HepG2 (cell line): Measurements from ENCODE around the gene CDC42EP1. TPM values are rescaled to one million over a fixed set of nuclear protein-coding genes. Genes with fewer than 3 reads are reported as not detected.
A peak's percentile ranks its signal among the peaks of the same experiment; 100 is the strongest.

ENCODE experiments used
- ARNT2 ChIP-seq: sonication (generic); formaldehyde crosslinking; IDR thresholded peaks from 2 replicates; pipeline ENCODE4 v1.8.0; 2022; ENCODE audit warnings: mild to moderate bottlenecking, low read depth, missing genetic modification reagents, moderate library complexity
- CCAR2 ChIP-seq: fragments of 200-400 bp; formaldehyde crosslinking; optimal IDR thresholded peaks from 2 replicates; pipeline ENCODE3; 2018; ENCODE audit warnings: low read depth, mild to moderate bottlenecking, low read length, moderate library complexity
- EP300 ChIP-seq, 3 experiments: sonication (generic) in 1 of 3; formaldehyde crosslinking in 1 of 3; IDR thresholded peaks; 2 replicates each; pipeline versions ENCODE4 v1.5.1 to v1.6.1; 2011 to 2020; ENCODE audit warnings: low read depth in 2 of 3, low read length in 2 of 3, borderline replicate concordance in 1 of 3, improper control_type of control experiment in 1 of 3, mild to moderate bottlenecking in 1 of 3, missing genetic modification reagents in 1 of 3, moderate library complexity in 1 of 3
- HBP1 ChIP-seq: IDR thresholded peaks from 2 replicates; pipeline ENCODE4 v1.6.1; 2016; ENCODE audit warnings: low read depth, control low read depth
- HMGXB4 ChIP-seq, 2 experiments: sonication (generic) in 1 of 2; formaldehyde crosslinking in 1 of 2; IDR thresholded peaks; 2 replicates each; pipeline versions ENCODE4 v1.4.0 to v1.6.1; 2018 to 2020; ENCODE audit warnings: missing genetic modification reagents in 2 of 2, borderline replicate concordance in 1 of 2, low read depth in 1 of 2, mild to moderate bottlenecking in 1 of 2, missing biosample characterization in 1 of 2
- ISL2 ChIP-seq: sonication (generic); formaldehyde crosslinking; IDR thresholded peaks from 2 replicates; pipeline ENCODE4 v1.5.0; 2020; ENCODE audit warnings: missing genetic modification reagents
- JUNB ChIP-seq: sonication (generic); formaldehyde crosslinking; IDR thresholded peaks from 2 replicates; pipeline ENCODE4 v1.8.0; 2022; ENCODE audit warnings: missing genetic modification reagents, mild to moderate bottlenecking, borderline replicate concordance
- KLF12 ChIP-seq: sonication (generic); formaldehyde crosslinking; IDR thresholded peaks from 2 replicates; pipeline ENCODE4 v1.4.0; 2020; ENCODE audit warnings: missing genetic modification reagents, borderline replicate concordance
- KMT2B ChIP-seq: IDR thresholded peaks from 2 replicates; pipeline ENCODE4 v1.6.1; 2016; ENCODE audit warnings: missing genetic modification reagents, missing compliant biosample characterization
- TEAD3 ChIP-seq: optimal IDR thresholded peaks from 2 replicates; pipeline ENCODE3; 2016; ENCODE audit warnings: borderline replicate concordance
- TFAP4 ChIP-seq: sonication (generic); IDR thresholded peaks from 2 replicates; pipeline ENCODE4 v1.6.1; 2016; ENCODE audit warnings: low read depth, borderline replicate concordance
- ZFP36L1 ChIP-seq: sonication (generic); formaldehyde crosslinking; IDR thresholded peaks from 2 replicates; pipeline ENCODE4 v1.8.0; 2022; ENCODE audit warnings: mild to moderate bottlenecking, missing genetic modification reagents, moderate library complexity
- ZFX ChIP-seq: sonication (generic); formaldehyde crosslinking; IDR thresholded peaks from 2 replicates; pipeline ENCODE4 v1.4.0; 2020; ENCODE audit warnings: mild to moderate bottlenecking, low read depth, missing genetic modification reagents, moderate library complexity
- ZNF335 ChIP-seq: sonication (generic); formaldehyde crosslinking; IDR thresholded peaks from 2 replicates; pipeline ENCODE4 v1.4.0; 2020; ENCODE audit warnings: missing genetic modification reagents
- ZNF350 ChIP-seq: sonication (generic); formaldehyde crosslinking; IDR thresholded peaks from 2 replicates; pipeline ENCODE4 v1.4.0; 2020; ENCODE audit warnings: mild to moderate bottlenecking, low read depth, missing genetic modification reagents, borderline replicate concordance
- ZNF512B ChIP-seq: sonication (generic); formaldehyde crosslinking; IDR thresholded peaks from 2 replicates; pipeline ENCODE4 v1.5.1; 2020; ENCODE audit warnings: missing genetic modification reagents, mild to moderate bottlenecking, borderline replicate concordance
- ZNF841 ChIP-seq: sonication (generic); formaldehyde crosslinking; IDR thresholded peaks from 2 replicates; pipeline ENCODE4 v1.8.1; 2023; ENCODE audit warnings: missing genetic modification reagents, borderline replicate concordance
- ZNF878 ChIP-seq: sonication (generic); formaldehyde crosslinking; IDR thresholded peaks from 2 replicates; pipeline ENCODE4 v1.8.1; 2023; ENCODE audit warnings: mild to moderate bottlenecking, missing genetic modification reagents, moderate library complexity
- polyA plus RNA-seq, 8 experiments: library from polyadenylated mRNA; depleted of rRNA in 3 of 8; stranded (reverse) in 7 of 8; unstranded in 1 of 8; fragments of >200 nt; fragmentation: Illumina TruSeq in 4 of 8; extraction: Trizol in 4 of 8; gene quantifications; 2 replicates each; pipeline versions ENCODE4 v1.2.1 to v1.2.3, GENCODE V29; 2011 to 2016; ENCODE audit warnings: low read depth in 4 of 8, missing spikeins in 1 of 8, mixed read lengths in 1 of 8; ENCODE audit not compliant: insufficient read depth in 1 of 8
- total RNA-seq, 5 experiments: library from RNA; depleted of rRNA; stranded (reverse); fragments of >200 nt; fragmentation: Illumina TruSeq; extraction: Trizol; gene quantifications; 2 replicates each; pipeline ENCODE4 v1.2.3, GENCODE V29; 2016; ENCODE audit warnings: low read depth in 1 of 5
- TF ChIP-seq, protein P1 (sequence below): sonication (generic); formaldehyde crosslinking; IDR thresholded peaks from 2 replicates; pipeline ENCODE4 v1.5.0; 2020; ENCODE audit warnings: missing genetic modification reagents

CDC42EP1 gene
- total and polyA plus RNA-seq, 2 of the 13 experiments (the other 11 are each of a cell fraction or from before 2014, with no cell fraction given) = 17.1 to 29.5 TPM

GRCh38 chr22:37560608-37561211 lies 430 bp downstream of the CDC42EP1 start (continued):
- no peak for TF ChIP-seq TFAP4
- no peak for TF ChIP-seq ZNF335 (CRISPR knock-in tag)
- no peak for TF ChIP-seq HMGXB4 (CRISPR knock-in tag; IDR thresholded peaks at IDR 0.05; ENCODE audit: borderline replicate concordance in 1 of 2, low read depth in 1 of 2)
- TF ChIP-seq ZNF878 (CRISPR knock-in tag) = no peak
- TF ChIP-seq JUNB (CRISPR knock-in tag) = no peak
- TF ChIP-seq, protein P1, sequence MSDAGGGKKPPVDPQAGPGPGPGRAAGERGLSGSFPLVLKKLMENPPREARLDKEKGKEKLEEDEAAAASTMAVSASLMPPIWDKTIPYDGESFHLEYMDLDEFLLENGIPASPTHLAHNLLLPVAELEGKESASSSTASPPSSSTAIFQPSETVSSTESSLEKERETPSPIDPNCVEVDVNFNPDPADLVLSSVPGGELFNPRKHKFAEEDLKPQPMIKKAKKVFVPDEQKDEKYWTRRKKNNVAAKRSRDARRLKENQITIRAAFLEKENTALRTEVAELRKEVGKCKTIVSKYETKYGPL (CRISPR knock-in tag) = no peak
- no peak for TF ChIP-seq ZNF350 (CRISPR knock-in tag)
- peak; percentile 35; the same call in 1 of the 2 replicates for TF ChIP-seq ZNF841 (CRISPR knock-in tag)
- TF ChIP-seq EP300 (IDR thresholded peaks at IDR 0.05; ENCODE audit: low read depth in 2 of 2, low read length in 2 of 2) = no peak
- TF ChIP-seq EP300 (CRISPR knock-in tag; IDR thresholded peaks at IDR 0.05; ENCODE audit: borderline replicate concordance) = no peak
- no peak for TF ChIP-seq KMT2B (CRISPR knock-in tag)
- TF ChIP-seq KLF12 = no peak
- no peak for TF ChIP-seq HBP1 (CRISPR knock-in tag)
- TF ChIP-seq CCAR2 = no peak
- TF ChIP-seq ZFP36L1 (CRISPR knock-in tag) = no peak
- no peak for TF ChIP-seq ZNF512B (CRISPR knock-in tag)
- no peak for TF ChIP-seq ZFX (CRISPR knock-in tag)
- TF ChIP-seq TEAD3 (CRISPR knock-in tag) = peak; percentile 67
- TF ChIP-seq ISL2 (CRISPR knock-in tag) = 0 out of 2 replicates have a peak, but pooled peaks have one; percentile 36
- 0 out of 2 replicates have a peak, but pooled peaks have one; percentile 11 for TF ChIP-seq ARNT2
